ENCODE results near the gene HIPK1. TPM values are rescaled to one million over a fixed set of nuclear protein-coding genes. Genes with fewer than 3 reads are reported as not detected.

The HIPK1 gene
- total RNA-seq, 4 donors from 2014 or later: 59.4 to 81.8 (median 69.7) TPM

GRCh38 chr1:113950908-113951307 is 21.8 kb downstream of the HIPK1 start:
- Histone ChIP-seq H3K9me3 (no peaks in the 10 kb centered on the region), H3K4me3 (no peak overlapping the region), H3K27ac (no peak overlapping the region), H3K36me3 (peaks cover 20% of the 10 kb centered on the region), H3K4me1 (peaks cover 27% of the 10 kb centered on the region), H3K27me3 (no peaks in the 10 kb centered on the region)
- TF ChIP-seq EP300 (IDR thresholded peaks at IDR 0.05) (no peak), POLR2AphosphoS5 (IDR thresholded peaks at IDR 0.05) (no peak), POLR2A (IDR thresholded peaks at IDR 0.05) (no peak)
- TF ChIP-seq, protein P1, sequence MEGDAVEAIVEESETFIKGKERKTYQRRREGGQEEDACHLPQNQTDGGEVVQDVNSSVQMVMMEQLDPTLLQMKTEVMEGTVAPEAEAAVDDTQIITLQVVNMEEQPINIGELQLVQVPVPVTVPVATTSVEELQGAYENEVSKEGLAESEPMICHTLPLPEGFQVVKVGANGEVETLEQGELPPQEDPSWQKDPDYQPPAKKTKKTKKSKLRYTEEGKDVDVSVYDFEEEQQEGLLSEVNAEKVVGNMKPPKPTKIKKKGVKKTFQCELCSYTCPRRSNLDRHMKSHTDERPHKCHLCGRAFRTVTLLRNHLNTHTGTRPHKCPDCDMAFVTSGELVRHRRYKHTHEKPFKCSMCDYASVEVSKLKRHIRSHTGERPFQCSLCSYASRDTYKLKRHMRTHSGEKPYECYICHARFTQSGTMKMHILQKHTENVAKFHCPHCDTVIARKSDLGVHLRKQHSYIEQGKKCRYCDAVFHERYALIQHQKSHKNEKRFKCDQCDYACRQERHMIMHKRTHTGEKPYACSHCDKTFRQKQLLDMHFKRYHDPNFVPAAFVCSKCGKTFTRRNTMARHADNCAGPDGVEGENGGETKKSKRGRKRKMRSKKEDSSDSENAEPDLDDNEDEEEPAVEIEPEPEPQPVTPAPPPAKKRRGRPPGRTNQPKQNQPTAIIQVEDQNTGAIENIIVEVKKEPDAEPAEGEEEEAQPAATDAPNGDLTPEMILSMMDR (IDR thresholded peaks at IDR 0.05): no peak
- 96% methylated on average over 1 of the region's 1 CpG for WGBS
- DNase-seq (ENCODE audit: low spot score in 2 of 2): no peak

DNA sequence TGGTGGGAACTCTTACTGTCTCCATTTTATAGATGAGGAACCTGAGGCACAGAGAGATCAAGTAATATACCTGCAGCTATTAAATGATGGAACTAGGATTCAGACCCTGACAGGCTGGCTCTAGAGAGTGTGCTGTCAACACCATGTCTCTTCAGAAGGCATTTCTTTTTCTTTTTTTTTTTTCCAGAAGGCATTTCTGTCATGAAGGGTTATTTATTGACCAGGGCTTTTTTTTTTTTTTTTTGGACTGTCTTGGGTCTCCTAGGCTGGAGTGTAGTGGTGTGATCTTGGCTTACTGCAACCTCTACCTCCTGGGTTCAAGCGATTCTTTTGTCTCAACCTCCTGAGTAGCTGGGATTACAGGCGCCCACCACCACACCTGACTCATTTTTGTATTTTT is 22.6 kb downstream of the HIPK1 start:
- no peak for DNase-seq (ENCODE audit: low spot score in 2 of 2)
- no peaks in the 10 kb centered on the region for H3K9me3 ChIP-seq
- peaks cover 28% of the 10 kb centered on the region for H3K36me3 ChIP-seq
- peaks cover 22% of the 10 kb centered on the region for H3K4me1 ChIP-seq
- WGBS: 97% methylated on average over 2 of the region's 2 CpGs
- TF ChIP-seq POLR2AphosphoS5 (IDR thresholded peaks at IDR 0.05) (no peak), EP300 (IDR thresholded peaks at IDR 0.05) (no peak), POLR2A (IDR thresholded peaks at IDR 0.05) (no peak)
- TF ChIP-seq, protein P1 (IDR thresholded peaks at IDR 0.05): no peak
- H3K27me3 ChIP-seq: no peaks in the 10 kb centered on the region
- no peak overlapping the region for H3K4me3 ChIP-seq
- H3K27ac ChIP-seq: no peak overlapping the region

DNA sequence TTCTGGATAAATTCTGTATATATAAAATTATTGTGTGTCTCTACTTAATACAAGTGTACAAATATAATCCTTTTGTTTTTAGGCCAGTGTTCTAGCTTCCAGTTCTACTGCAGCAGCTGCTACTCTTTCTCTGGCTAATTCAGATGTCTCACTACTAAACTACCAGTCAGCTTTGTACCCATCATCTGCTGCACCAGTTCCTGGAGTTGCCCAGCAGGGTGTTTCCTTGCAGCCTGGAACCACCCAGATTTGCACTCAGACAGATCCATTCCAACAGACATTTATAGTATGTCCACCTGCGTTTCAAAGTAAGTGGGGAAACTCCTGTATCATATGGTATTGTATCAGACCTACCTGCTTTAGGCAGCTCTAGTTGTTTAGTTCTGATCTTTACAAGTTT is 28.9 kb downstream of the HIPK1 start:
- TF ChIP-seq, protein P1 (IDR thresholded peaks at IDR 0.05): no peak
- TF ChIP-seq EP300 (IDR thresholded peaks at IDR 0.05) (no peak), POLR2AphosphoS5 (IDR thresholded peaks at IDR 0.05) (no peak), POLR2A (IDR thresholded peaks at IDR 0.05) (no peak)
- H3K27me3 ChIP-seq: no peaks in the 10 kb centered on the region
- H3K36me3 ChIP-seq: peaks cover 62% of the 10 kb centered on the region
- H3K9me3 ChIP-seq: no peaks in the 10 kb centered on the region
- no peaks in the 10 kb centered on the region for H3K4me1 ChIP-seq
- no peak overlapping the region for H3K27ac ChIP-seq
- H3K4me3 ChIP-seq: no peak overlapping the region
- 73% methylated on average over 1 of the region's 1 CpG for WGBS
- DNase-seq (ENCODE audit: low spot score in 2 of 2): no peak

GRCh38 chr1:113958691-113959090 is 29.6 kb downstream of the HIPK1 start:
- no peak for DNase-seq (ENCODE audit: low spot score in 2 of 2)
- Histone ChIP-seq H3K9me3 (no peaks in the 10 kb centered on the region), H3K27me3 (no peaks in the 10 kb centered on the region), H3K4me1 (no peaks in the 10 kb centered on the region), H3K27ac (no peak overlapping the region), H3K4me3 (no peak overlapping the region), H3K36me3 (peaks cover 63% of the 10 kb centered on the region)
- 79% methylated on average over 1 of the region's 1 CpG for WGBS
- TF ChIP-seq EP300 (IDR thresholded peaks at IDR 0.05) (no peak), POLR2AphosphoS5 (IDR thresholded peaks at IDR 0.05) (no peak), POLR2A (IDR thresholded peaks at IDR 0.05) (no peak)
- TF ChIP-seq, protein P1 (IDR thresholded peaks at IDR 0.05): no peak

- TF ChIP-seq EP300 (IDR thresholded peaks at IDR 0.05): no peak
- TF ChIP-seq, protein P1 (IDR thresholded peaks at IDR 0.05): no peak
- no peak for DNase-seq (ENCODE audit: low spot score in 2 of 2)
- H3K36me3 ChIP-seq: peaks cover 65% of the 10 kb centered on the region
- H3K4me3 ChIP-seq: no peak overlapping the region
- no peaks in the 10 kb centered on the region for H3K9me3 ChIP-seq
- H3K27ac ChIP-seq: no peak overlapping the region
- no peaks in the 10 kb centered on the region for H3K4me1 ChIP-seq
- H3K27me3 ChIP-seq: no peaks in the 10 kb centered on the region
- WGBS: 97% methylated on average over 12 of the region's 12 CpGs
Observed at GRCh38 chr1:113963281-113963906, 34.3 kb downstream of the HIPK1 start.

Measured in suprapubic skin (tissue), 4 donors.